IPS DF 4.7 (cell line): ENCODE results near the gene CNOT1.
"Not testable (repeated sequence)": the region's sequence is repeated elsewhere in the genome, so short reads cannot be mapped to it uniquely, and the experiment has no call there.

Experiments used
- DNase-seq: peaks from one replicate; pipeline ENCODE4 v3.0.0-alpha.2; 2013; ENCODE audit warnings: low spot score; ENCODE audit errors: extremely low read depth

The CNOT1 gene

GRCh38 chr16:58503863-58504688 is 125.5 kb downstream of the CNOT1 start:
- no peak for DNase-seq

GRCh38 chr16:58503166-58503862 is 126.3 kb downstream of the CNOT1 start:
- DNase-seq, result no peak

- no peak for DNase-seq
Measured at GRCh38 chr16:58502217-58502921, 127.3 kb downstream of the CNOT1 start.

GRCh38 chr16:58501242-58502131 is 128.1 kb downstream of the CNOT1 start:
- DNase-seq, result no peak

- no peak for DNase-seq
Measured at GRCh38 chr16:58500430-58501241, 129.0 kb downstream of the CNOT1 start.

GRCh38 chr16:58499615-58500351 is 129.8 kb downstream of the CNOT1 start, which contains the start of gene NDRG4:
TSS of gene NDRG4 (plus strand) at chr16:58500143. CDS start at chr16:58500249, 106 bp downstream.
- DNase-seq, result no peak

GRCh38 chr16:58499092-58499511 is 130.5 kb downstream of the CNOT1 start:
- DNase-seq, result no peak

GRCh38 chr16:58498341-58499091 is 131.1 kb downstream of the CNOT1 start:
- no peak for DNase-seq

- DNase-seq, result no peak
Measured at GRCh38 chr16:58497935-58498334, 131.7 kb downstream of the CNOT1 start.

- DNase-seq, result no peak
Measured at GRCh38 chr16:58497468-58497867, 132.2 kb downstream of the CNOT1 start.

GRCh38 chr16:58495521-58496331 is 133.9 kb downstream of the CNOT1 start:
- no peak for DNase-seq

GRCh38 chr16:58494981-58495520 is 134.6 kb downstream of the CNOT1 start:
- DNase-seq, result peak; percentile 93

- DNase-seq, result no peak
Measured at GRCh38 chr16:58493756-58494431, 135.7 kb downstream of the CNOT1 start.

GRCh38 chr16:58492735-58493134 is 136.9 kb downstream of the CNOT1 start:
- no peak for DNase-seq

- DNase-seq, result no peak
Measured at GRCh38 chr16:58492066-58492465, 137.6 kb downstream of the CNOT1 start.

GRCh38 chr16:58490539-58490938 is 139.1 kb downstream of the CNOT1 start:
- not testable (repeated sequence) for DNase-seq

GRCh38 chr16:58490065-58490464 is 139.6 kb downstream of the CNOT1 start:
- DNase-seq, result no peak
